IMR-90 (cell line): ENCODE results near the gene ACACA. TPM values are rescaled to one million over a fixed set of nuclear protein-coding genes. Genes with fewer than 3 reads are reported as not detected.

Experiments used
- ATAC-seq: fragments of 200-7000 bp; cut with Tn5 transposase; 2 replicates; pipeline ENCODE4 v1.9.1; 2020; ENCODE audit warnings: low read depth, mild to moderate bottlenecking, moderate library complexity
- BruUV-seq: library from RNA; stranded (reverse); fragments of 400-500 nt; replicated peaks from 2 replicates; lab custom pipeline; 2021; lab: Mats Ljungman, UMichigan
- CTCF ChIA-PET: fragments of 300-600 bp; formaldehyde crosslinking; extraction: SDS; loops from one replicate; lab custom pipeline; 2021; ENCODE audit warnings: antibody characterized with exemption; lab: Yijun Ruan, JAX
- POLR2A ChIA-PET: fragments of 300-600 bp; sonication (Branson Sonifier 250); formaldehyde crosslinking; loops from one replicate; lab custom pipeline; 2022; ENCODE audit warnings: antibody characterized with exemption; ENCODE audit not compliant: unreplicated experiment; lab: Charles Lee
- DNase-seq: peaks from one replicate; pipeline ENCODE4 v3.0.0; 2013
- H2AFZ ChIP-seq: replicated peaks from 2 replicates; pipeline ENCODE3; 2013; ENCODE audit warnings: low read length, mild to moderate bottlenecking; ENCODE audit not compliant: poor library complexity
- H2AK5ac ChIP-seq: 2 replicates; pipeline ENCODE4 v1.6.1; 2013; ENCODE audit warnings: low read depth, low read length, inconsistent platforms
- H2AK9ac ChIP-seq: replicated peaks from 2 replicates; pipeline ENCODE3; 2013; ENCODE audit warnings: mild to moderate bottlenecking, low read depth, low read length, moderate library complexity; ENCODE audit not compliant: poor library complexity
- H2BK120ac ChIP-seq: 2 replicates; pipeline ENCODE4 v1.6.1; 2013; ENCODE audit warnings: low read depth, low read length, inconsistent platforms
- H2BK15ac ChIP-seq: 3 replicates; pipeline ENCODE4 v1.6.1; 2013; ENCODE audit warnings: low read depth, low read length, inconsistent platforms
- H2BK20ac ChIP-seq: 2 replicates; pipeline ENCODE4 v1.6.1; 2013; ENCODE audit warnings: low read depth, mild to moderate bottlenecking, inconsistent platforms, low read length, moderate library complexity
- H2BK5ac ChIP-seq: 2 replicates; pipeline ENCODE4 v1.6.1; 2013; ENCODE audit warnings: mild to moderate bottlenecking, low read depth, low read length, inconsistent platforms; ENCODE audit not compliant: poor library complexity, severe bottlenecking
- H3K14ac ChIP-seq: replicated peaks from 2 replicates; pipeline ENCODE4 v1.6.1; 2013; ENCODE audit warnings: low read depth, low read length, inconsistent platforms
- H3K18ac ChIP-seq: 2 replicates; pipeline ENCODE4 v1.6.1; 2013; ENCODE audit warnings: low read depth, low read length, control low read depth
- H3K23ac ChIP-seq: 2 replicates; pipeline ENCODE4 v1.6.1; 2013; ENCODE audit warnings: low read depth, low read length, inconsistent platforms
- H3K27ac ChIP-seq: 2 replicates; pipeline ENCODE4 v1.5.1; 2013; ENCODE audit warnings: mild to moderate bottlenecking, control low read depth, low read length; ENCODE audit not compliant: insufficient read depth
- H3K27me3 ChIP-seq: 2 replicates; pipeline ENCODE4 v1.6.1; 2013; ENCODE audit warnings: low read length; ENCODE audit not compliant: control insufficient read depth, insufficient read depth
- H3K36me3 ChIP-seq: 2 replicates; pipeline ENCODE4 v1.6.1; 2013; ENCODE audit warnings: low read length, mixed read lengths; ENCODE audit not compliant: control insufficient read depth, insufficient read depth
- H3K4ac ChIP-seq: 2 replicates; pipeline ENCODE4 v1.6.1; 2013; ENCODE audit warnings: low read depth, low read length, inconsistent platforms
- H3K4me1 ChIP-seq: 2 replicates; pipeline ENCODE4 v1.6.1; 2013; ENCODE audit warnings: low read length, mixed read lengths; ENCODE audit not compliant: control insufficient read depth, insufficient read depth
- H3K4me2 ChIP-seq: 2 replicates; pipeline ENCODE4 v1.6.1; 2013; ENCODE audit warnings: low read depth, mild to moderate bottlenecking, control low read depth, low read length, moderate library complexity
- H3K4me3 ChIP-seq: 2 replicates; pipeline ENCODE4 v1.5.1; 2013; ENCODE audit warnings: low read depth, mild to moderate bottlenecking, control low read depth, low read length, moderate library complexity; ENCODE audit not compliant: insufficient read depth
- H3K56ac ChIP-seq: 2 replicates; pipeline ENCODE4 v1.6.1; 2013; ENCODE audit warnings: low read length, inconsistent platforms; ENCODE audit not compliant: insufficient read depth; ENCODE audit errors: extremely low read depth
- H3K79me1 ChIP-seq, 2 experiments: 2 replicates each; pipeline ENCODE4 v1.6.1; 2013; ENCODE audit warnings: low read length in 2 of 2, inconsistent platforms in 1 of 2, low read depth in 1 of 2
- H3K9ac ChIP-seq: 2 replicates; pipeline ENCODE4 v1.6.1; 2013; ENCODE audit warnings: low read depth, low read length, control low read depth
- H3K9me1 ChIP-seq: 2 replicates; pipeline ENCODE4 v1.6.1; 2013; ENCODE audit warnings: low read length, inconsistent platforms; ENCODE audit not compliant: insufficient read depth
- H3K9me3 ChIP-seq: 2 replicates; pipeline ENCODE4 v1.6.1; 2013; ENCODE audit warnings: low read length; ENCODE audit not compliant: control insufficient read depth, insufficient read depth
- H4K20me1 ChIP-seq: 2 replicates; pipeline ENCODE4 v1.6.1; 2013; ENCODE audit warnings: low read length, inconsistent platforms; ENCODE audit not compliant: insufficient read depth
- H4K5ac ChIP-seq: 2 replicates; pipeline ENCODE4 v1.6.1; 2013; ENCODE audit warnings: mild to moderate bottlenecking, low read depth, low read length, control low read depth
- H4K8ac ChIP-seq, 2 experiments: 2 replicates each; pipeline ENCODE4 v1.6.1; 2013; ENCODE audit warnings: low read depth in 2 of 2, low read length in 2 of 2, control low read depth in 1 of 2, inconsistent platforms in 1 of 2
- H4K91ac ChIP-seq: 2 replicates; pipeline ENCODE4 v1.6.1; 2013; ENCODE audit warnings: low read depth, low read length, inconsistent platforms; ENCODE audit not compliant: insufficient read depth
- FOS ChIP-seq: fragments of 150-350 bp; IDR thresholded peaks from 2 replicates; pipeline ENCODE4 v1.6.1; 2016; ENCODE audit warnings: low read depth, low read length
- NFE2L2 ChIP-seq: fragments of 150-350 bp; IDR thresholded peaks from 2 replicates; pipeline ENCODE4 v1.6.1; 2016; ENCODE audit warnings: low read depth, mild to moderate bottlenecking, low read length
- POLR2A ChIP-seq: IDR thresholded peaks from 2 replicates; pipeline ENCODE4 v1.6.1; 2012; ENCODE audit warnings: mild to moderate bottlenecking, low read depth, low read length
- RCOR1 ChIP-seq: IDR thresholded peaks from 2 replicates; pipeline ENCODE4 v1.6.1; 2012; ENCODE audit warnings: mild to moderate bottlenecking, low read length, improper control_type of control experiment; ENCODE audit not compliant: insufficient replicate concordance
- RFX5 ChIP-seq: IDR thresholded peaks from 2 replicates; pipeline ENCODE4 v1.8.0; 2012; ENCODE audit warnings: low read depth, mild to moderate bottlenecking, low read length, moderate library complexity
- WGBS, 2 experiments: methylation state at CpG; one replicate each; pipeline versions ENCODE4 v1.1.5 to v1.1.7; 2013; ENCODE audit warnings: missing lambda C conversion rate in 2 of 2; ENCODE audit not compliant: insufficient read length in 1 of 2; ENCODE audit errors: extremely low coverage in 2 of 2; 5-methylcytosine and 5-hydroxymethylcytosine counted together
- dilution Hi-C: fragments of 300-500 bp; cut with HindIII; formaldehyde crosslinking; loops from one replicate; pipeline ENCODE4 v1.14.3; 2018; ENCODE audit warnings: low sequenced_read_pairs; ENCODE audit not compliant: unreplicated experiment
- in situ Hi-C: fragments of 300-500 bp; cut with MboI; formaldehyde crosslinking; loops from 3 replicates; pipeline ENCODE4 v1.14.3; 2019; ENCODE audit warnings: low sequenced_read_pairs, inconsistent platforms, mixed read lengths
- intact Hi-C: fragments of 100-400 bp; cut with micrococcal nuclease; formaldehyde crosslinking; loops from 2 replicates; pipeline ENCODE4 v1.10.0; 2022
- polyA plus RNA-seq, 3 experiments: library from polyadenylated mRNA; depleted of rRNA; stranded (reverse); fragments of >200 nt; gene quantifications; 2 replicates each; pipeline ENCODE4 v1.2.3, GENCODE V29; 2012; ENCODE audit warnings: low replicate concordance in 1 of 3
- total RNA-seq: library from RNA; depleted of rRNA; stranded (reverse); fragments of >200 nt; gene quantifications from 2 replicates; pipeline ENCODE4 v1.2.3, GENCODE V29; 2012
- TF ChIP-seq, protein P1 (sequence below): fragments of 150-350 bp; IDR thresholded peaks from 2 replicates; pipeline ENCODE4 v1.6.1; 2017; ENCODE audit warnings: mild to moderate bottlenecking, antibody characterized with exemption, low read length, low read depth

ACACA gene
- total and polyA plus RNA-seq, 2 of the 4 experiments (the other 2 are of a cell fraction) = 21.3 to 39.1 TPM

DNA sequence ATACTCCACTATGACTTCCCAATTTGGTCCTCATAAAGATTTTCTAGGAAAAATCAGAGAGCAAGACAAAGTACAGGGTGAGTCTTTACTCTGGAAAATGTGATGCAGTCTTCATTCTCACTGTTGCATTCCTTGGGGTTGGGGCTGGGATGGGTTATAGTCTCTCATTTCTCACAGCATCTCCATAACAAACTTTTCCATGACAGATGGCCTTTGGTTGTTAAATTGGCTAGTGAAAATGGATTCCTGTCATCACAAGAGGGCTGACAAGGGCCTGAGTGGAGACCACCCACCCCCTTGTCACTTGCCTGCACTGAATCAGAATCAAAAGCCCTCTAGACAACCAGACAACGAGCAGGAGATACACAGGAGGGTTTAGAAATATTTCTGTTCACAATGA lies 283.2 kb downstream of the ACACA start:
- H3K18ac ChIP-seq = no peak overlapping the region
- no peak overlapping the region for H3K23ac ChIP-seq
- H3K4me1 ChIP-seq = peaks cover 6% of the 10 kb centered on the region
- dilution Hi-C loops (no loop called here), in situ Hi-C loops (no loop called here), intact Hi-C loops (no loop called here)
- H2BK5ac ChIP-seq = no peak overlapping the region
- H4K5ac ChIP-seq = no peak overlapping the region
- H3K4me2 ChIP-seq = no peak overlapping the region
- no peak overlapping the region for H3K9ac ChIP-seq
- H3K36me3 ChIP-seq = peaks cover 9% of the 10 kb centered on the region
- H2BK120ac ChIP-seq = no peak overlapping the region
- no peak overlapping the region for H2AFZ ChIP-seq
- ATAC-seq = no peak
- no peaks in the 10 kb centered on the region for H3K79me1 ChIP-seq
- H3K4ac ChIP-seq = no peak overlapping the region
- H3K9me1 ChIP-seq = peaks cover 6% of the 10 kb centered on the region; the same call in 1 of the 2 replicates
- H3K27ac ChIP-seq = no peak overlapping the region
- H2BK20ac ChIP-seq = no peak overlapping the region
- H3K9me3 ChIP-seq = no peaks in the 10 kb centered on the region
- H2AK9ac ChIP-seq = no peak overlapping the region
- H4K8ac ChIP-seq = no peak overlapping the region
- no peak overlapping the region for H4K91ac ChIP-seq
- DNase-seq = no peak
- no peak overlapping the region for H2AK5ac ChIP-seq
- H3K27me3 ChIP-seq = no peaks in the 10 kb centered on the region
- no CpG with 5 or more reads among the region's 1 CpG for WGBS, 2 experiments
- no peak overlapping the region for H3K14ac ChIP-seq
- POLR2A ChIA-PET = no interaction called here
- H3K56ac ChIP-seq = no peak overlapping the region
- no peak overlapping the region for H2BK15ac ChIP-seq
- H3K4me3 ChIP-seq = no peak overlapping the region
- H4K20me1 ChIP-seq = no peaks in the 10 kb centered on the region
- no TSS peak for BruUV-seq
- TF ChIP-seq, protein P1, sequence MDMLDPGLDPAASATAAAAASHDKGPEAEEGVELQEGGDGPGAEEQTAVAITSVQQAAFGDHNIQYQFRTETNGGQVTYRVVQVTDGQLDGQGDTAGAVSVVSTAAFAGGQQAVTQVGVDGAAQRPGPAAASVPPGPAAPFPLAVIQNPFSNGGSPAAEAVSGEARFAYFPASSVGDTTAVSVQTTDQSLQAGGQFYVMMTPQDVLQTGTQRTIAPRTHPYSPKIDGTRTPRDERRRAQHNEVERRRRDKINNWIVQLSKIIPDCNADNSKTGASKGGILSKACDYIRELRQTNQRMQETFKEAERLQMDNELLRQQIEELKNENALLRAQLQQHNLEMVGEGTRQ = no peak
- TF ChIP-seq POLR2A = no peak
- no peak for TF ChIP-seq NFE2L2
- no peak for TF ChIP-seq RCOR1
- TF ChIP-seq FOS = no peak
- no peak for TF ChIP-seq RFX5
- CTCF ChIA-PET = no interaction called here
